ENCODE measurements around the gene SLIT3.

Gene SLIT3

DNA sequence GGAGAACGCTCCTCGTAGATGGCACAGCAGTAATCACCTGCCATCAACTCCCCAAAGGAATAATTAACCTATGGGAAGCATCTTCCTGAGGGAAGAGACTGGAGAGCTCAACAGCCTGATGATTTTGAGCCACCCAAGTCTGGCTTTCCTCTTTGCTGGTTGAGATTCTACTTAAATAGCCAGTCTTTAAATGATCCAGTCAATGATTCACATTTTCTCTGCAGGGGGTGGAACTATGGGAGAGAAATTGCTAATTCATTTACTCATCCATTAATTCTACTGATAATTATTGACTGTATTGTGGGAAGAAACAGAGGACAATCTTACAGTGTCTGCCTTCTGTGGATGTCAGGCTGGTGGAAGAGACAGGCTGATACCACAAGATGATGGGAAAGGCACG, 366.8 kb downstream of the SLIT3 start:
- DNase-seq (ENCODE audit: insufficient read length, low spot score) (no peak), FAIRE-seq (no peak)
- no peak for TF ChIP-seq POLR2AphosphoS5 (IDR thresholded peaks at IDR 0.05; ENCODE audit: low read depth, low read length)
- TF ChIP-seq SPI1 (IDR thresholded peaks at IDR 0.05; ENCODE audit: low read depth, low read length) = no peak
- TF ChIP-seq POU2F2 (IDR thresholded peaks at IDR 0.05; ENCODE audit: low read depth, low read length) = no peak
- TF ChIP-seq POLR2A (IDR thresholded peaks at IDR 0.05; ENCODE audit: low read depth, low read length) = no peak
- TF ChIP-seq TAF1 (IDR thresholded peaks at IDR 0.05; ENCODE audit: low read depth, low read length) = no peak
- no peak for TF ChIP-seq PAX5 (IDR thresholded peaks at IDR 0.05; ENCODE audit: insufficient read depth, low read length, severe bottlenecking)

DNA sequence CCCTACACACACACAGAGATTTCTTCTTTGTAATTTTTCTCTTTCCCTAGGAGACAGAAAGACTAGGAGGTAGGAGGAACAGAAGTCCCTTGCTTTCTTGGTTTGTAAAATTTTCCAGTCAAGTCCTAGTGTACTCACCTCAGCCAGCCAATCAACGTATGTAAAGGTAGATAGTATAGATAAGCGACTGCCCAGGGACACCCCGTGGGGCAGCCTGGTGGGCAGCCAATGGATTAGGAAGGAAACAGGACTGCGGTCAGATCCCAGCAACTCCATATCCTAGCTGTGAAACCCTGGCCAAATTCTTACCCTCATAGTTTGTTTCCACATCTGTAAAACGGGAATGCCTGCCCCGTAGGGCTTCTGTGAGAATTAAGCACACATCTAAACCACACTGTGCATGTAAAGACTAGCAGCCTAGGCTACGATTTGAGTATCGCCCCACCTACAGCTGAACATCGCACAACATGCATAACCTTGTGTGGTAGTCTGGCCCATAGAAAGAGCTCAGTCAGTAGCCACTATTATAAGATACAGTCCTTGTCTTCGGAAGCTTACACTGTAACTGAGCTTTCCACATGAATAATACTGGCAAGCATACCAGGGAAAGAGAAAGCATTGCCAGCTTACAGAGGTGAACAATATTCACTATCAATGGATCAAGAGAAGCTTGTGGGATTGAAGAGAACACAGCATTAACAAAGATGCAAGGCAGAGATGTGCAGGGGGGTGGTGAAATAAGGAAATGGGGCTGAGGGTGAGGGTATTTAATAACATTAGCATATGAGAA, 368.3 kb downstream of the SLIT3 start:
- DNase-seq (ENCODE audit: insufficient read length, low spot score) = no peak
- no peak for FAIRE-seq
- no peak for TF ChIP-seq PAX5 (IDR thresholded peaks at IDR 0.05; ENCODE audit: insufficient read depth, low read length, severe bottlenecking)
- no peak for TF ChIP-seq TAF1 (IDR thresholded peaks at IDR 0.05; ENCODE audit: low read depth, low read length)
- TF ChIP-seq SPI1 (IDR thresholded peaks at IDR 0.05; ENCODE audit: low read depth, low read length) = no peak
- no peak for TF ChIP-seq POU2F2 (IDR thresholded peaks at IDR 0.05; ENCODE audit: low read depth, low read length)
- TF ChIP-seq POLR2AphosphoS5 (IDR thresholded peaks at IDR 0.05; ENCODE audit: low read depth, low read length) = no peak
- TF ChIP-seq POLR2A (IDR thresholded peaks at IDR 0.05; ENCODE audit: low read depth, low read length) = no peak

DNA sequence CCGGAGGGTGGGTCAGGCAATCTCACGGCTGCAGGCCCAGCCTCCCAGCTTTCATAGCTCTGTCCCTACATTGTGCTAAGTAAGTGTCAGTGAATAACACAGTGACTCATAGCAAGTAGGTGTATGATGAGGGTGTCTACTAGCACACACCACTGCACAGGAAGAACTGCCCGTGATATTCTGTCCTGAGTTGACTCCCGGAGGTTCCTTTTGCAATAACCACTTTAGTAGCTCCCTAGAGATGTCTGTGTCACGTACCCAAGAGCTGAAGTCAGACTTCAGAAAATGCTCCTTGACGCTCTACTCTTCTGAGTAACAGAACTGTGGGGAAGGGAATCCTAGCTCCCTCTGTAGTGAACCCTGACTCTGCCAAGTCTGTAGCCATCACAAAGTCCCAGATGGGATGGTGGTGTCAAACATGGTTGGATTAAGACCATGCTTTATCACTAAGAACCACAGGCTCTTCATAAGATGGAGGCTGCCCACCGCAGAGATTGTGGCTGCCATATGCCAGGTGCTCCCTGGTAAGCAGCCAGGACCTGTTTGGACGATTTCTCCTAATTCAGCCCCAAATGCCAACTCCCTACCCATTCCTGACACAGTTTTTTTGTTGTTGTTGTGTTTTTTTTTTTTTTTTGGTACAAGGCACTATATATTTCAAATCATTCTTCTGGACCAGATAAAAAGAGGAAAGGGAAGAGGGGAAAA, 369.1 kb downstream of the SLIT3 start:
- no peak for DNase-seq (ENCODE audit: insufficient read length, low spot score)
- no peak for TF ChIP-seq POU2F2 (IDR thresholded peaks at IDR 0.05; ENCODE audit: low read depth, low read length)
- no peak for TF ChIP-seq PAX5 (IDR thresholded peaks at IDR 0.05; ENCODE audit: insufficient read depth, low read length, severe bottlenecking)
- no peak for TF ChIP-seq SPI1 (IDR thresholded peaks at IDR 0.05; ENCODE audit: low read depth, low read length)
- no peak for TF ChIP-seq POLR2A (IDR thresholded peaks at IDR 0.05; ENCODE audit: low read depth, low read length)
- no peak for TF ChIP-seq POLR2AphosphoS5 (IDR thresholded peaks at IDR 0.05; ENCODE audit: low read depth, low read length)
- TF ChIP-seq TAF1 (IDR thresholded peaks at IDR 0.05; ENCODE audit: low read depth, low read length) = no peak
- no peak for FAIRE-seq

DNA sequence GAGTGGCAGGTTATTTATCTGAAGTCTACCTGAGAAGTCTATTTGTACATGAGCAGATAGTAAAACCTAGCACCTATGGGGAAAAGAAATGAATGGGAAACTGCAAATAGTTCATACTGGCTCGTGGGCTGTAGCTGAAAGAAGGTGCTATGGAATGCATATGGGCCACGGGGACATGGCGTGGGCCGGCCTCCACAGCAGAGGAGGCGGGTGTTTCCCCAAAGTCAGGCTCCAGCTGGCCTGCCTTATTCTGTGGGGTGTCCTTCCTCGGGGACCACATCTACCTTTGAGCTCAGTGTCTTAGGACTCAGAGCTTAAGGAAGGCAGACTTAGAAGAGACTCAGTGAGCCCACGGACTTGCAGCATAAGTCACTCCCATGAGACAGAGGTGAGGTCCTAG, 371.3 kb downstream of the SLIT3 start:
- no peak for FAIRE-seq
- TF ChIP-seq SPI1 (IDR thresholded peaks at IDR 0.05; ENCODE audit: low read depth, low read length) (no peak), PAX5 (IDR thresholded peaks at IDR 0.05; ENCODE audit: insufficient read depth, low read length, severe bottlenecking) (no peak), POLR2A (IDR thresholded peaks at IDR 0.05; ENCODE audit: low read depth, low read length) (no peak), POLR2AphosphoS5 (IDR thresholded peaks at IDR 0.05; ENCODE audit: low read depth, low read length) (no peak), TAF1 (IDR thresholded peaks at IDR 0.05; ENCODE audit: low read depth, low read length) (no peak), POU2F2 (IDR thresholded peaks at IDR 0.05; ENCODE audit: low read depth, low read length) (no peak)

DNA sequence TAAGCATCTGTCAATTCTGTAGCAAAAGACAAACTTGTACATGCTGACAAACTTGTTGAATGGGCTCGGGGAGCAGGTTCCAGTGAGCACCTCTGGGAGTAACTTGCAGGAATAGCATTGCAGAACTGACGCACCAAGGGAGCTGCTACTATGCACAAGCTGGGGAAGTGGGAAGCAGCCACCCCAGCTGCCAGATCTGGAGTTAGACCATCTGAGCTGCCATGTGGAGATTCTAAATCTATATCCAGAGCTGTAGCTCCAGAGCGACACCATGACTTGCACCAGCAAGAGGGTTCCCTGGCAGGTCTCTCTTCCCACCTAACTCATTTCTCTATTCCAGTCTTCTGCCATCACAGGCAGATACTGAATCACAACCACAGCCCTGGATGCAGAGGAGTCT, 375.8 kb downstream of the SLIT3 start:
- no peak for TF ChIP-seq POU2F2 (IDR thresholded peaks at IDR 0.05; ENCODE audit: low read depth, low read length)
- TF ChIP-seq POLR2A (IDR thresholded peaks at IDR 0.05; ENCODE audit: low read depth, low read length) = no peak
- no peak for TF ChIP-seq TAF1 (IDR thresholded peaks at IDR 0.05; ENCODE audit: low read depth, low read length)
- no peak for TF ChIP-seq POLR2AphosphoS5 (IDR thresholded peaks at IDR 0.05; ENCODE audit: low read depth, low read length)
- TF ChIP-seq PAX5 (IDR thresholded peaks at IDR 0.05; ENCODE audit: insufficient read depth, low read length, severe bottlenecking) = no peak
- TF ChIP-seq SPI1 (IDR thresholded peaks at IDR 0.05; ENCODE audit: low read depth, low read length) = no peak
- FAIRE-seq = no peak

More for the DNA sequence above, 371.3 kb downstream of the SLIT3 start:
- DNase-seq (ENCODE audit: insufficient read length, low spot score) = no peak

DNA sequence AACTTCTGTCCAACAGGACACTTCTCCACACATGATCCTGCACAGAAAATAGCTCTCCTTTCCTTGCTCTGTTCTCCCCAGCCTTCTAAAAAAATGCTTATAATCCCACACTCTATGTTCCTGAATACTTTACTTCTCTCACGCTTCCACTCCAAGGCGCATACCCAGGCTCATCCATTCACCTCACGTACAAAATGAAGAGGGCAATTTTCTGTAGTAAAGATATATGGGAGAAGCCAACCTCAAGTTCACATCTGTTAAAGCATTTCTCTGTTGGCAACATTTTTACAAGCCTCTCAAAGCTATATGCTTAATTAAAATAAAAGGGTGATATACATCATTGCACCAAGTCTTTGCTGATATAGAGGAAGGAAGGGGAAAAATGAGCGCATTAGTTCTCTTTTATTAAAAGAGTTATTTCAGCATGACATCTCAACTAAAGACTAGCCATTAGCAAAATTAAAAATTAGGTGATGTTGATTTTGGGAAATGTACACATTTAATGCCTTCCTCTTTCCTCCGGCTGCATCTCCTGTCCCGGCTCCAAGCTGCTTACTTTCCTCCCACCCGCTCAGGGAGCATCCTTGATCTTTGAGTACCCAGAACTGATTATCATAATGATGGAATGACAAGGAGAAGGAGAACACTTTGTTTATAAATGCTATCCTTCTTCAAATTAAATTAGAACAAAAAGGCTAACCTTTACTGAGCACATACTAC, 379.6 kb downstream of the SLIT3 start:
- TF ChIP-seq POU2F2 (IDR thresholded peaks at IDR 0.05; ENCODE audit: low read depth, low read length) (no peak), SPI1 (IDR thresholded peaks at IDR 0.05; ENCODE audit: low read depth, low read length) (no peak), PAX5 (IDR thresholded peaks at IDR 0.05; ENCODE audit: insufficient read depth, low read length, severe bottlenecking) (no peak), TAF1 (IDR thresholded peaks at IDR 0.05; ENCODE audit: low read depth, low read length) (no peak), POLR2A (IDR thresholded peaks at IDR 0.05; ENCODE audit: low read depth, low read length) (no peak), POLR2AphosphoS5 (IDR thresholded peaks at IDR 0.05; ENCODE audit: low read depth, low read length) (no peak)
- FAIRE-seq = no peak
- DNase-seq (ENCODE audit: insufficient read length, low spot score) = no peak

More for the DNA sequence above, 375.8 kb downstream of the SLIT3 start:
- DNase-seq (ENCODE audit: insufficient read length, low spot score) = no peak

DNA sequence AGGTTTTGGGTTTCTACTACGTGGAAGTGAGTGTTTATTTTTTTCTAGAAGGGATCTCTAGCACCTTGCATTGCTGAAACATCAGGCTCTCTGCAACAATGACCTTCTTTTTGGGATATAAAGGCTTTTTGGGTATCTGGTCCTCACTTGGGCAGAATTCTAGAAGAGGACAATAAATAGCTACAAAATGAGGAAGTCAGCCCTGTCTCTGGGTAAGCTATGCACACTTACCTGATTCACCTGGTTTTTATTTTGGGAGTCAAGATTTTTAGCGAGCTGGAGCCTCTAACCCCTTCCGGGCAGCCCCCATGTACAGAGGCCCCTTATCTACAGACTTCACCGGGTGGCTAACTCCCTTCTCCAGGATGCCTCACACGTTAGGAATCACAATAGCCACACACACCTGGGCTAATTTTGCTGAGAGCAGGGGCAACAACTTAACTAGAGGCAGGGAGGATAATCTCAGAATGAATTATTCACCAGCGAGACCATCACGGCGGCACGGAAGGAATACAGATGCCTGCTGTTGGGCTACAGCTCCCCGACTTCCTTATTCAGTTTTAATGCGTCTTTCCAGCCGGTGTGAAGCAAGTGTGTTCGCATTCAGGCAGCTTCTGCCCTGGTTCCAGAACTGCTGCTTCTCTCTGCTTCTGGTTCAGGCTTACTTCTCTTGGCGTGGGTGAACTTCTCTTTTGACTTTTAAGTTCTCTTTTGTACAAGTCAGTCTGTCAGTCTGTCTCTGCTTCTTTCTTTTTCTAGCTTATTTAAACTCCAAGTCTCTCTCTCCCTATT, 380.7 kb downstream of the SLIT3 start:
- TF ChIP-seq POLR2AphosphoS5 (IDR thresholded peaks at IDR 0.05; ENCODE audit: low read depth, low read length) (no peak), SPI1 (IDR thresholded peaks at IDR 0.05; ENCODE audit: low read depth, low read length) (peak; percentile 75)
- FAIRE-seq = peak; percentile 64

DNA sequence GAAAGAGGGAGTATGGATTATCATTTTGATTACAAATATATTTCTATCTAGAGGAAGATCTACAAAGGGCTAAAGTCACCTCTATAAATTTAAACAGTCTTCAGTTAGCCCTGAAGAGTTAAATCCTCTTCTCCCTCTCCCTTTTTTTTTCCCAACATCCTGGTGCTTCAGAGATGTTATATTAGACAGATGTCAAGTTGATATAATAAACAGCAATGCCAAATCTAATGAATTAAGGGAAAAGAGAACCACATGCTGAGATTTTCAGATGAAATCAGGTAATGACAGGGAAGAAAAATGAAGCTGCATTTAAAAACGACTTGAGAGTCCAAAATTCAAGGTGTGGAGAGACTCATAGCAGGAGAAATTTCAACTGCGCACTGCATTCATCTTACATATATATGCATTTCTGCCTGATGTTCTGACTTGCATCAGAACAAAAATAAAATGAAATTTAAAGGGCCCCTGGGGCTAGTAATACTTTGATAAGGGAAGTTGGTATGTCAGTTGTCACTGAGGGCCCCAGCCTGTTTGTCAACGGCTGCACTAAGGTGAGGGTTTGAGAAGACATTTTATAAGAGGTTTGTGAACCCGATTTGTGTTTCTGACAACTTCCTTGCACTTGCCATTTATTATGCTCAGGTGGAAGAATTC, 382.9 kb downstream of the SLIT3 start:
- DNase-seq (ENCODE audit: insufficient read length, low spot score) = no peak
- TF ChIP-seq PAX5 (IDR thresholded peaks at IDR 0.05; ENCODE audit: insufficient read depth, low read length, severe bottlenecking) = no peak
- no peak for TF ChIP-seq POLR2A (IDR thresholded peaks at IDR 0.05; ENCODE audit: low read depth, low read length)
- no peak for TF ChIP-seq POU2F2 (IDR thresholded peaks at IDR 0.05; ENCODE audit: low read depth, low read length)
- TF ChIP-seq TAF1 (IDR thresholded peaks at IDR 0.05; ENCODE audit: low read depth, low read length) = no peak
- TF ChIP-seq SPI1 (IDR thresholded peaks at IDR 0.05; ENCODE audit: low read depth, low read length) = no peak
- TF ChIP-seq POLR2AphosphoS5 (IDR thresholded peaks at IDR 0.05; ENCODE audit: low read depth, low read length) = no peak
- FAIRE-seq = no peak

More for the DNA sequence above, 380.7 kb downstream of the SLIT3 start:
- no peak for DNase-seq (ENCODE audit: insufficient read length, low spot score)

Measured in GM12891 (cell line).